SK-N-DZ (cell line): Measurements from ENCODE around the gene SIRPD. TPM values are rescaled to one million over a fixed set of nuclear protein-coding genes. Genes with fewer than 3 reads are reported as not detected.
"Not testable (repeated sequence)": the region's sequence is repeated elsewhere in the genome, so short reads cannot be mapped to it uniquely, and the experiment has no call there.

ENCODE experiments used
- DNase-seq: peaks from one replicate; pipeline ENCODE4 v3.0.0-alpha.2; 2015; ENCODE audit warnings: low spot score
- polyA plus RNA-seq, 2 experiments: library from polyadenylated mRNA; depleted of rRNA; stranded (reverse); fragments of >200 nt; gene quantifications; 2 replicates each; pipeline ENCODE4 v1.2.3, GENCODE V29; 2014

Gene SIRPD
- not detected in 2 replicates for polyA plus RNA-seq (2014; cell fraction: cytosol; rRNA removed)
- polyA plus RNA-seq (2014; cell fraction: nucleus; rRNA removed), result not detected in 2 replicates

DNA sequence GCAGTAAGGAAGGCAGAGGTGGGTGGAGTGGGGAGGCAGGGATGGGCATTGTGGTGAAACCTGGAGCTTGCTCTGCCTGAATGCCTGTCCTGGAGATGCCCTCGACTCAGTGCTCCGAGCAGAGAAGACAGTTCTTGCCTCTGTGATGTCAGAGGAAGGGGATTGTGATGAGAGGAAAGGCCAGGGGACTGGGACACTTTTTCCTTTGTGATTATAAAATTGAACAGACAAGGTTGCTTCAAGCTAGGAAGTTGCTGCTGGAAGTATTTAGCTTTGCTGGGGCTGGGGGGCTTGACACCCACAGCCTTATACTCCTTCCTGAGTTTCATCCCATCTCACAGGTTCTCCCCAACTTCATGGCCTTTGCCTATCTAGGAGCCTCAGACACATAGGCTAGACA, at the start of gene SIRPD:
SIRPD (minus strand) TSS at position 101 of the 400 bp plus-strand sequence; CDS start at position 49, 52 bp downstream.
- no peak for DNase-seq

DNA sequence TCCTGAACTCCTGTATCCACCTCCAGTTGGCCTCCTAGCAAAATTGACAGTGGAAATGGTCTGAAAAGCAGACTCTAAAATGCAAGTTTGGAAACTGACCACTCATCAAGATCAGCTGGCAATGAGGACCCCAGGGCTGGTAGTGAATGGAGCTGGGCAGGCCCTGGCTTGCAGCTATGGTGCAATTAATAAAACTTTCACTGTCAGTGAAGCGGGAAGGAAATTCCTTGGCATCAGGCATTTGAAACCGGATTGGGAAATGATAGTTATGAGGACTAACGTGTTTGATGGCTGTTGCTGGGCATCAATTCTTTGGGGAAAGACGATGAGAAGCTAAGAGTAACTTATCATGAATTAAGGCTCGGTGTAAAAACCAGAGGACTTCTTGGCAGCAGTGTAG, 43.2 kb upstream of the SIRPD start:
- no peak for DNase-seq

DNA sequence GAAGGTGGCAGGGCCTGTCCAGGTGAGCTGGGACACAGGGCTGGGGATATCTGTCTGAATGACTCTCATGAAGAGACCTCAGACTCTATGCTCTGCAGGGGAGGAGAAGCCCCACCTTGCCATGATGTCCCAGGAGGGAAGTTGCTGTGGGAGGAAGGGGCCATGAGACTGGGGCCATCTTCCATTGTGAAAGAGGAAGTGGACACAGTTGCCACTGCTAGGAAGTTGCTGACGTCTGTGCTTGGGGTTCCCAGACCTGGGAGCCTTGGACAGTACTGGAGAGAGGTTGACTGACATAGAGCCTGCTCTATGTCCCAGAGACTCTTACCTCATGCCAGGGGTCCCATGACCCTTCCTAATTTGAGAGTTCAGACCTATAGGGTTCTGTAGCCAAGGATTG, 37.8 kb upstream of the SIRPD start:
- DNase-seq, result no peak

DNA sequence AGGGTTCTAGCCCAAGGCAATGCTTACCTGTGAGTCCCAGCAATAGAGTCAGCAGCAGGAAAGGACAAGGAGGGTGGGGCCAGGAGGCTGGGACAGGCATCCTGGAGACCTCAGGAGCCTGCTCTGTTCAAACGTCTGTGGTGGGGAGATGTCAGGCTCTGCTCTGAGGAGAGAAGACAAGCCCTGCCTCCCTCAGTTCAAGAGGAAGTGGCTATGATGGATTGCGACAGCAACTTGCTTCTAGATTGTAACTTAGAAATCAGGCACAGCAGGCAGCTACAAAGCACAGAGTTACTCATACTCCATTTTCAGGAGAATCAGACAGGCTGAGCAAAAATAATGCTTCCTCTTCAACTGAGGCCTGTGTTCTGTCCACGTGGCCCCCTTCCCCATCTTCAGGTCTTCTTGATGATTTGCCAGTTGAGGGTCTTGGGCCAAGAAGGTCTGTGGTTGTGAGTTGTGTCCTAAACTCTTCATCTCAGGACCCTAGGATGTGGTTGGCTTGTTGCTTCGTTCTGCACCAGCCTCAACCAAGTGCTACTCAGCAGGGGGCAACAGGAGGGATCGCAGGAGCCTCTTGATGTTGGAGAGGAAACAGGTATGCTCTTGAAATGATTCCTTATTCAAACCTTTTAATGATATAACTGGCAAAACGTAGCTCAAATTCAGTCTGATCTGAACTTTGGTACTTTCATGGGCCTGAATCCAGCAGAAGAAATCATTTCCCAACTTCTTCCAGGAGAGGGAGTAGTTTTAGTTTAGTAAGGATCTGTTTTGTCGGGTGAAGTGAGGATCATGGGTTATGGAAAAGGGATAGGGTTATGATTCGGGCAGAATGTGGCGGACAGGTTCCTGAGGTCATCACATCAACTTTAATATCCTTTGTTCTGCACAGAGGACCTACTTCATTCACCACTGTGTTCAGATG, 31.3 kb upstream of the SIRPD start:
- no peak for DNase-seq

DNA sequence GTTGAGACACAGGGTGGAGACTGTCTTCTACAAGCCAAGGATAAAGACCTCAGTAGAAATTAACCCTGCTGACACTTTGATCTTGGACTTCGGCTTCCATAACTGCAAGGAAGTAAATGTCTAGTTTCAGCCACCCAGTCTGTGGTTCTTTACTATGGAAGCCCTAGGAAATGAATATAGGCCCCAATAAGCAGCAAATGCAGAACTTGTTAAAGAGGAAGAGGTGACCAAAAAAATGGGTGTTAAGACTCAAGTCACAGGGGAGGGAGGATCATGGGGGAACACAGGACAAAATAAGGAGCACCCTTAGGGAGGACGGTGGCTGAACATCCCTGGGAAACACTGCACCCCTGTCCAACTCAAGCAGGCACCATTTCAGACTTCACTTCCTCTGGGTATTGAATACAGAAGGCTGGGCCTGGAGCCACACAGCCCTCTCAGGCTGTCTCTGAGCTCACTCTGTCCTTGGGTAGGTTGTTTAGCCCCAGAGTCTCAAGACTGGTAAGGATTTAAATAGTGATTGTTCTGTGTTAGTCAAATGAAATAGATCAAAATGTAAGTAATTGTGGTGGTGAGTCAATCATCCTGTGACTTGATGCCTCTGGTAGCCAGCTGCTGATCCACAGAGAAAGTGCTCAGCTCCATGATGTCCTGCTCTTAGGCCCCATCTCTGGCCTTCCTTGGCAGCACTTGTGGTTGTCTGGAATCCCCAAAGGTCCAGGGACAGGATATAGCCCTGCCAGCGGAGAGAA, 30.5 kb upstream of the SIRPD start:
- DNase-seq, result no peak

DNA sequence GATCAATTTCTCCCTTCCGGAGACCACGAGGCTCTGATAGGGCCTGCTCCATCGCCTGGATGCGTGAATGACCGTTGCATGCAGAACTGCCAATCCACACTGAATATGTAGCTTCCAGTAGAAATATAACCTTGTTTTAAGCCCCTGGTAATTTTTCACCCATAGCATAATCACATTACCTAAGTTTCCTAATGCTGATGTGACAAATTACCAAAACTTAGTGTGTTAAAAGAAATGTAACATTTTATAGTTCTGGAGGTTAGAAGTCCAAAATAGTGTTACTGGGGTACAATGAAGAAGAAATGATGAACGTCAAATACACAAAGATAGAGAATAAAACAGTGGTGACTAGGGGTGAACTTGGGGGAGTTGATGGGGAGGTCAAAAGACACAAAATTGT, 22.0 kb upstream of the SIRPD start:
- no peak for DNase-seq

DNA sequence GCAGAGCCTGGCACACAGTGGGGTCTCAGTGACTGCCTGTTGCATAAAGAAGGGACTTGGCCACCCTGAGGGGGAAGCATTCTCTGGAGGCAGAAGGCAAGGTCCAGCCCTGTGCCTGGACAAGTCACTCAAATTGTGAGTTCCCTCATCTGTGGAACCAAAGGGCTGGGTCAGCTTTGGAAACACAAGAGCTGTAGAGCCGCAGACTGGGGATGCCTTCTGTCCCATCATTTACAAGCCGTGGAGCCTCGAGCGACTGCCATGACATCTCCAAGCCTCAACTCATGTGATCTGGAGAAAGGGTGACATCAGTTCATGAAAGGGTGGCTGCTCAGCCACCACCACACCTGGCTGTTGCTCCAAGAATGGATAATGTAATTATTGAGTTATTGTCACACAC, 20.4 kb upstream of the SIRPD start:
- DNase-seq, result no peak

DNA sequence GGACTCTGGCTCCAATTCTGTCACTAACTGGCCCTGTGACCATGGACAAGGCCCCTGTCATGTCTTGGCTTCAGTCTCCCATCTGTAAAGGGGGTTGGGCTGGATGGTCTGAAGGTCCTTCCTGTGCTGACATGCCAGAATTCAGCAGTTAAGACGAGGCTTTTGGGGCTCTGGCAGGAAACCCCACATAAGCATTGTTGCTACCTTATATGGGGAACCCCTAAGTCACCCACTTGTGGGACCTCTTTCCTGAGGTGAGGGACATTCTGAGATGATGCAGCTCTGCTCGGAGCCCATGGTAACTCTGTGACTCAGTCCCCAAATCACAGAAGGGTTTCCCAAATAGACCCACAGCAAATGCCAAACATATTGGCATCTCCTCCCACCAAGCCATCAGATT, 19.8 kb upstream of the SIRPD start:
- not testable (repeated sequence) for DNase-seq

DNA sequence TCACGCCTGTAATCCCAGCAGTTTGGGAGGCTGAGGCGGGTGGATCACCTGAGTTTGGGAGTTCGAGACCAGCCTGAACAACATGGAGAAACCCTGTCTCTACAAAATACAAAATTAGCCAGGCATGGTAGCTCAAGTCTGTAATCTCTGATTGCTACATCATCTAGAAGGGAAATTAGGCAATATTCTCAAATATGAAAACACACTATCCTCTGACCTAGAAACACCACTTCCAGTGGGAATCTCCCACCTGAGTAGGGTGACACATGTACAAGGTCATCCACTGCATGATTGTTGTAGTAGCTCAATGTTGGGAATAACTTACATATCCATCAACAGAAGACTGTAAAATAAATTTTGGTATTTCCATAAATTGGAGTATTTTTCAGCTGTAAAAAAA, 19.1 kb upstream of the SIRPD start:
- DNase-seq, result no peak

DNA sequence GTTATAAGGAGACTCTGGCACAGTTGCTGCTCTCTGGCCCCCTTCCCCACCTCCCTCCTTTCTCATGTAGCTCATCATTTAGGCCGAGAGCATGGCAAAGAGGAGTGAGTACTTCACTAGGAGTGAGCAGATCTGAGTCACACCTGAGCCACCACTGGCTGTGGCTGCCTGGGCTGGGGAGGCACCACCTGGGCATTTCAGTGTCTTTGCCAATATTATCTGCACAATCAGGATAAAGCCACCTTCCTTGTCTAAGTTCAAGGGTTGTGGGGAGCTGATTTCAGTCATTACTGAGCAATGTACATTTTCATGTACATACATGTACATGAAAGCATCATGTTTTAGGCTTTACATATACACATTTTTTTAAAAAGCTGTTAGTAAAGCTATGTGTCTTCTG, 18.5 kb upstream of the SIRPD start:
- not testable (repeated sequence) for DNase-seq

DNA sequence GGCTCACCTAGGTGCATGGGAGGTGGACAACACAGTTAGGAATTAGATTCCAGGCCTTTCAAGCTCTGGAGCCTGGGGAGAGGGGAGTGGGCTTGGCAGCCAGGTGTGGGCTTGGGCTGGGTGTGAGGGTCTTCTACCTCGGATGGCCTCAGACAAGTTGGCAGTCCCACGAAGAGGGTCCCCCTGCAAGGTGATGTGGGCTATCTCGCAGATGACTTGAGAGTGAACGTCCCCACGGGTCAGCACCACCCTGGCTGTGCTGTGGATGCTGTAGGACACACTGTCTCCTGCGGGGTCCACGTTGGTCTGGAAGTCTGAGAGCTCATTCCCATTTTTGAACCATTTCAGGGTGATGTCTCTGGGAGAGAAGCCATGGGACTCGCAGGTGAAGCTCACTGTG, 14.1 kb upstream of the SIRPD start:
- peak; percentile 0 for DNase-seq

DNA sequence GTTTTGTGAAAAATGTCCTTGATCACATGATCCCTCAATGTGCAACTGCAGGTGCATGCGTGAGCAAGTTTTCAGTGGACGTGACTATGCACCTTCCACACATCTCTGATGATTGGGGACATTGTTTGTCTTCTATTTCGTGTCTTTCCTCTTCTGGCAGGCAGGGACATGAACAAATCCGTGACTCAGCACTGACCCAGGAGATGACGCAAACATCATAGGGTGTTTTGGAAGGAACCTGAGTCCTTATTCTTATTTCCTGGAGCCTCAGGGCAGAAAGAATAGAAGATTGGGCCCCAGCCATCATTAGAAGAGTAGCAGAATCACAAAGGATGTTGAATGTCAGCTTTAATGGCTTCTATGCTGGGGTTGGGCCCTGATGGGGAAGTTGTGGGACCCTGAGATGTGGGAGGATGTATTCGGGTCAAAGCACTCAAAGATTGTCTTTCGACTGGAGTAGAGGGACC, 11.9 kb upstream of the SIRPD start:
- no peak for DNase-seq

DNA sequence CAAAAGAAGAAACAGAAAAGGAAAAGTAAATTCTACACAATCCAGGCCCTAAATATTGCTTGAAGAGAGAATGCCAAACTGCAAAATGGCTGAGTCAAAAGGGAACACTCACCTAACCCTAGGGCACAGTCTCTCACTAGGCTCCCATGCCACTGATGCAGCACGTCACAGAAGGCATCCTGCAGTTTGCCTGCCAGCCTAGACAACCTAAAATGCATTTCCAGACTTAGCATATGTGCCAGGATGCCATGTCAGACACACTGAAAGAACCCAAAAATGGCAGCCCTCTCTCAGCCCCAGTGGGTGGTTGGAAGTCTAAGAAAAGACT, 10.6 kb upstream of the SIRPD start:
- DNase-seq, result no peak

DNA sequence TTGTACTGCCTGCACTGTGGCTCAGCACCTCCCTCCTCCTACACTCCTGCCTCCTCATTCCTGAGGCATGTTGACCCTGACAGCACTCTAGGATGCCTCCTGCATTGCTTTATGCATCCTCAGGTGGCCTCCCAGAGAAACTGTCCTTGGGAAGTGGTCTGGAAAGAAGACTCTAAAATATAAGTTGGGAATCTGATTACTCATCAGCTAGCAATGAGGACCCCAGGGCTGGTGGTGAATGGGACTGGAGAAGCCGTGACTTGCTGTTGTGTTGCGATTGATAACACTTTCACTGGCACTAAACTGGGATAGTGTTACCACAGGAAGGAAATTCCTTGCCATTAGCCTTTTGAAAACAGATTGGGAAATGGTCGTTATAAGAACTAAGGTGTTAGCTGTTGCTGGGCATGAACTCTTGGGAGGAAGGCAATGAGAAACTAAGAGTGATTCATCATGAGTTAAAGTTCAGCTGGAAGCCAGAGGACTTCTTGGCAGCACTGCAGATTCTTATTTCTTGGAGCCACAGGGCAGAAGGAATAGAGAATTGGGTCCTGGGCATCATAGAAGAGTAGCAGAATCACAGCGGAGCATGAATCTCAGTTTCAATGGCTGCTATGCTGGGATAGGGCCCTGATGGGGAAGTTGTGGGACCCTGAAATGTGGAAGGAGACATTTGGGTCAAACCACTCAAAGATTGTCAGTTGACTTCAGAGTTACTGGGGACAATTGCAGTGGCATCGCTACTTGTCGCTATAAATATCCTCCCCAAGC, 10.1 kb upstream of the SIRPD start:
- peak; percentile 0 for DNase-seq

DNA sequence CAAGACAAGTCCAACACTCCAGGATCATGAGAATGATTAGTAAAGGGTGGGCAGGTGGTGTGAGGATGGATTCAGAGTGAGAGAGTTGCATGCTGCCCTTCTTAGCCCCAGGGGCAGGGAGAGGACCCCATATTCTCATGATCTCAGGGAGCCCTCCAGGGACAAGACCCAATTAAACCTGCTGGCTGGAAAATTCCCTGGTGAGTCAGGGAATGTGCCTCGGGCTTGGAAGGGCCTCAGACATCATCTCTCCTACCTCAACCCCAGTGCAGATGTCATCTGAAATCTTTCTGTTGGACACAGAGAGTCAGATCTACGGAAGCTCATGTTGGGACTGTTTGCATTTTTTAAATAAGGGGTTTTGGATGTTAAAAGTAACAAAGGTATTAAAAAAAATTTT, 9.2 kb upstream of the SIRPD start:
- DNase-seq, result no peak

DNA sequence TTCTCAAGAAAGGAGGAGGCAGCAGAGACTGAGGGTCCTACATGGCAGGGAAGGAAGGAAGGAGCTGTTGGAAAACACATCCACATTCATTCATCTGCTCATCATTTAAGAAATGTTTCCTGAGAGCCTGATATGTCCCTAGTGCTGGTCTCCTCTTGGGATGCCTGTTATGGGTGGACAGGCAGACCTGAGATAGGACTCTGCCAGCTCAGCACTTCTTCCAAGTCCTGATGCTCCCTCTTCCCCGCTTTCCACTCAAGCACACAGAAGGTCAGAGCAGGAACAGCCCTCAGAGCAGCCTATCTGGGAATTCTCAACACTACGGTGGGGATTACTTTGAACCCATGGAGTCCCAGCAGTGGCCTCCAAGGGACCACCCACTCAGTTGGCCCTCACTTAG, 8.0 kb upstream of the SIRPD start:
- no peak for DNase-seq

DNA sequence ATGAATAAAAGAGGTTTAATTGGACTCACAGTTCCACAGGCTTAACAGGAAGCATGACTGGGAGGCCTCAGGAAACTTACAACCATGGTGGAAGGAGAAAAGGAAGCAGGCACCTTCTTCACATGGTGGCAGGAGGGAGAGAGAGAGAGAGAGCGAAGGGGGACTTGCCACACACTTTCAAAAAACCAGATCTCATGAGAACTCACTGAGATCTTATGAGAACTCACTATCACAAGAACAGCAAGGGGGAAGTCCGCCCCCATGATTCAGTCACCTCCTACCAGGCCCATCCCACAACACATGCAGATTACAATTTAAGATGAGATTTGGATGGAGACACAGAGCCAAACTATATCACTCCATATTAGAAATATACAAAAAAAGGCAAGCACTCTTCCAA, 6.1 kb upstream of the SIRPD start:
- no peak for DNase-seq

DNA sequence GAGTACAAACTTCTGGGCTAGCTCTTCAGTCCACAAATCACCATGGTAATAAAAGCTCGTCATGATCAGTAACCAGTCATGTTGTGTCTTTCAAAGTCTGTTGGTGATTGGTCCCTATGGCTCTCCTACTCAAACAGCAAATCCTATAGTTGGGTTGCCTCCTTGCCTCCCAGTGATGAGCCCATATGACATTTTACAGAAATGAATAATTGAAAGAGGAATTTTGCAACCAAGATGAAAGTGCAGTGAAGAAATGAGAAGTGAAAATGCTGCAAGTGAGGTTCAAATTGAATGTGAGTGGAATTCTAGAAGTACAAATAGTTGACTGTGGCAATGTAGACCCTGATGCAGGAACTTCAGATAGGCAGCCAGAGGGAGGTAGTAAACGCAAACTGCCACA, 5.1 kb upstream of the SIRPD start:
- DNase-seq, result no peak

DNA sequence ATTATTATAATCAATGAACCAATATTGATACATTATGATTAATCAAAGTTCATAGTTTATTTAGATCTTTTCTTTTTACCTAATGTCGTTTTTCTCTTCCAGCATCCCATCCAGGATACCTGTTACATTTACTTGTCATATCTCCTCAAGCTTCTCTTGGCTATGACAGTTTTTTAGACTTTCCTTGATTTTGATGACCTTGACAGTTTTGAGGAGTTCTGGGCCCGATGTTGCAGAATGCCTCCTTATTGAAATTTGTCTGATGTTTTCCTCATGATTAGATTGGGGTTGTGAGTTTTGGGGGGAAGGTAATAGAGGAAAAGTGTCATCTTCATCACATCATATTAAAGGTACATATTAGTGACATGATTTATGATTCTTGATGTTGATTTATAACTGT, 3.8 kb upstream of the SIRPD start:
- no peak for DNase-seq

DNA sequence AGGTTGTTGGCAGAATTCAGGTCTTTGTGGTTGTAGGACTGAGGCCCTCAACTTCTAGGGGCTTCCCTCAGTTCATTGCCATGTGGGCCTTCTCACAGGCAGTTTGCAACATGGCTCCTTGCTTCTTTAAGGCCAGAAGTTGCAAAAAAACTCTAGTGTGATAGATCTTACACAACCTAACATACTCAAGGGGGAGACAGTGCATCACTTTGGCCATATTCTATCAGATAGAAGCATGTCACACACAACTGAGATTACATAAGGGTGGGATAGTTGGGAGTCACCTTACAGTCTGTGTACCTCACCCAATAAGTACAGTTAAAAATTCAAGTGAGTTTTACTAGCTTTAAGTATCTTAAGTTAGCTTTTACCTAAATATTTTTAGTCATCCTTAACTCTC, 1.6 kb downstream of the SIRPD start:
- no peak for DNase-seq

DNA sequence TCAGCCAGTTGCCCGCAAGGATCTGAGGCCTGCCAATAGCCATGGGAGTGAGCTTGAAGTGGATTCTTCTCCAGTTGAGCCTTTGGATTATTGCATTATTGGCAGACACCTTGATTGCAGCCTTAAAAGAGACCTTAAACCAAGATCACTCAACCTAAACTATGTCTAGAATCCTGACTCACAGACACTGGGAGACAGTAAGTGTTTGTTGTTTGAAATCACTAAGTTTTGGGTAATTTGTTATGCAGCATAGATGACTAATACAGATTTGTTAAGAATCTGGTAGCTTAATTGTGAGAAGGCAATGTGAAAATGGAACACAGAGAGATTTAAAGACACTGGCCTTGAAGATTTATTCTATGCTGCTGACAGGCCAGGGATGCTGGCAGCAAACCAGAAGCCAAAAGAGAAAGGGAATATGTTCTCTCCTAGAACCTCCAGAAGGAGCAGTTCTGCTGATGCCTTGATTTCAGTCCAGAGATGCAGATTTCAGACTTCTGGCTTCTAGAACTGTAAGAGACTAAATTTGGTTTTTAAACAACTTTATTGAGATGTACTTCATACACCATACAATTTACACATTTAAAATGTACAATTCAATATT, 17.6 kb downstream of the SIRPD start:
- DNase-seq, result no peak

DNA sequence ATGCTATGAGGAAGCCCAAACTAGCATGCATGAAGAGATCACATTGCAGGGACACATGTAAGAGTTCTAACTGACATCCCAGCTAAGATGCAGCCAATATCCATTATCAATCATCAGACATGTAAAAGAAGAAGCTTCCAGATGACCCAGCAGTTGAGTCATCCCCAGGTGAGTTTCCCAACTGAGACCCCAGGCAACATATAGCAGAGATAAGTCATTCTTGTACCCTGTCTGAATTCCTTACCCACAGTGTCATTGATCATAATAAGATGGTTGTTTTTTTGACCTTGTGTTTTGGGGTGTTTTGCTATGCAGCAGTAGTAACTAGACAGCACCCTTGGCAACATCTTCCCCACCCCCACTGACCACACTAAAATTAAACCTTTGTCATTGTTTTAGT, 18.9 kb downstream of the SIRPD start:
- no peak for DNase-seq
